Fibroblast of peridontal ligament (primary cell): Measurements from ENCODE around the gene BIRC5.

Experiments used
- DNase-seq: peaks from one replicate; pipeline ENCODE4 v3.0.0-alpha.2; 2010; ENCODE audit errors: extremely low read depth

Gene BIRC5

DNA sequence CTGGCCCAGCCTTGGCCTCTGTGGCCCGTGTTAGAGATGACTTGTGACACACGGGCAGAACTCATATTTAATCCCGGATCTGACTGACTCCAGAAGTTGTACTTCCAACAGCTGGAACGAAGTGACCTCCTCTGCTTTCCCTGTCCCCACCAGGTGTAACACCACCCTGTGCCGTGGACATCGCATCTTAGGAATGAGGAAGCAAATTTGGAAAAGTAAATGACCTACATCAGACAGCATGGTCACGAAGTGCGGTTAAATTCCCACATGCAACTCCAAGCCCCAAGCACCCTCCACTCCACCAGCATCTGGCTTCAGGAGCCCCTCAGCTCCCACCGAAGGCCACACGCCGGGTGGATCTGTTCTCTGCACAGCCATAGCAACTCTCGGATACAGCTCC, 30.1 kb upstream of the BIRC5 start:
- DNase-seq, result no peak

DNA sequence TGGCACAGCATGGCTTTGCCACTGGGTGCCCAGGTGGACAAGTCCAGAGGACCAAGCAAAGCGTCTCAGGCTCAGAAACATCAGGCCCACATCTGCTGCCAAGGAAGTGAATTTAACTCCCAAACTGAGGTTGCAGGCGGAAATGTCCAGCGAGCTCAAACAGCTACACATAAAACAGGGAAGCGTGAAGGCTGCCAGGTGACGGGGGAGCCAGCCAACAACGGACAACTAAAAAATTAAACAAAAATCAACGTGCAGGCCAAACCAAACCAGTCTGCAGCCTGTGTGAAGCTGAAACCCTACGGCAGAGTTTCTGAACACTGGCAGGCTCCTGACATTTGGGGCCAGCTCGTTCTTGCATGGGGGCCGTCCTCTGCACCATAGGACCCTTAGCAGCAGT, 29.7 kb upstream of the BIRC5 start:
- no peak for DNase-seq

DNA sequence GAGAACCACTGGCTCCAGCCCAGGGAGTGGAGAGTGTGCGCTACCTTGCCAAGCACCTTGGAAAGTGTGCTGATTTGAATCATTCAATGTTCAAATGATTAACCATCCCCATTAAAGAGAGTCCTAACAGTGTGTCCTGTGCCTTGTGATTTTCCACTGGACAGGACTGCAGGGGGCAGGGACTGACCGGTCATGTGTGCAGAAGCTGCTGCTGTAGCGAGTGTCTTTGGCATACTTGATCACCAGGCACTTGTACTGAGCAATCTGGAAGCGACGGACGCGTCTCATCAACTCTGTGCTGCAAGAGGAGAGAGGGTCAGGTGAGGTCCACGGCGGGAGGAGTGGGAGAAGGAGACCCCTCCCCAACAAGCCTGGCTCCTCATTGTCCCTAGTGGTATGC, 29.2 kb upstream of the BIRC5 start:
- DNase-seq, result no peak

DNA sequence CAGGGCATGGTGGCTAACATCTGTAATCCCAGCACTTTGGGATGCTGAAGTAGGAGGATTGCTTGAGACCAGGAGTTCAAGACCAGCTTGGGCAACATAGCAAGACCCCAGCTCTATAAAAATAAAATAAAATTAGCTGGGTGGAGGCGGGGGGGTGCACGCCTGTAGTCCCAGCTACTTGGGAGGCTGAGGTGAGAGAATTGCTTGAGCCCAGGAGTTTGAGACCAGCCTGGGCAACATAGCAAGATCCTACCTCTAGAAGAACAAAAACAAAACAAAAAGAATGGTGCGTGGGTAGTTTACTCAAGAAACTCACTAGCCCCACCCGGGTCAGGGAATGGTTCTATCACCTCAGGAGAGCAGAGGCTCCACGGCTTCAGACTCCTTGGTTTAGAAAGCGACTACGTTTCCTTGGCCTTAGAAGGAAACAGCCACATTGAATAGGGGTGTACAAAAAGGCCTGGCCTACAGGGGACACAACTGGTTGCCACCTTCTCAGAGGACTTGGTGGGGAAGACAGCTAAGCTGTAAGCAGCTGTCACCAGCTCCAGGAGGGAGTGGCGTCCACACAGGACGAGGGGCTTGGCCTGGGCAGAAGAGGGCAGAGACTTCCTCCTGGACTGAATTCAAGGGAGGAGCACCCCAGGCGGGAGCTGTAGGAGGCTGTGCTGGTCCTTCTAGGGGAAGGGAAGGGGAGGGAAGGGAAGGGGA, 27.9 kb upstream of the BIRC5 start:
- DNase-seq, result no peak

DNA sequence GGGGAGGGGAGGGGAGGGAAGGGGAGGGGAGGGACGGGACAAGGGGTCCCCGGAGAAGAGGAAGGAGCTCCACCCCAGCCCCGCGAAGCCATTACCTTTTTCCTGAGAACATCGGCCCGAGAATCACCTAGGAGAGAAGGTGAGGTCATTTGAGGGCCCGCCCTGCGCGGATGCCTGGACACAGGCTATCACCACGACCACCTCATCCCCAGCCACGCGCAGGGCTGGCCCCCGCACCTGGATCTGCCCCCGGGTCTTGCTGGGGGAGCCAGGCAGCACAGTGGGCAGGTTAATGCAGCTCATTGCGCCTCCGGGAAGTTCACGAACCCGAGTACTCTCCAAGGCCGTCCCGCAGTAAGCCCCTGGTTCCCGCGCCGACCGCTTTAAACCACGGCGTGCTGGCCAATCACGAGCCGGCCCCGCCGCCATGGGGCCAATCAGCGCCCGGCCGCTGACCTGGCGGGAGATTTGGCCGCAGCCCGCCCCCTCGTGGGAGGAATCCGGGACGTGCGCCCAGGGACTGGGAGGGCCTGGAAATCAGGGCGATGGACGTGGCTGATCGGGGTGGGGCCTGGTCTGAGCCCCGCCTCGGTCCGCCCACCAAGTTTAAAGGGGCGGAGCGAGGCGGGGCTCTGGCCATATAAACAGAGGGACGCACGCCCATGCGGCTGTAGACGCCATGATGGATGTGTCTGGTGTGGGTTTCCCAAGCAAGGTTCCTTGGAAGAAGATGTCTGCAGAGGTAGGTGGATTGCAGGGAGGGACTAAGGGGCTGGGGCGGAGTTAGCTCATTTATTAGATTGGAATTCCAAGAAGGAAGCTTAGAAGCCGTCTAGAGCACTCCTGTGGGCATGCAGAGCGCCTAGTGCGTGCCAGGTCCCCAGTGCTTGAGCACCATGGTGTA, 27.1 kb upstream of the BIRC5 start, which contains the start of the genes AFMID and TK1:
TSS of gene AFMID (plus strand) at position 671 of the 904 bp plus-strand sequence. CDS start at position 680, 9 bp downstream.
TSS of gene TK1 (minus strand) at position 361 of the 904 bp plus-strand sequence. CDS start at position 303, 58 bp downstream.
- DNase-seq, result peak; percentile 95

DNA sequence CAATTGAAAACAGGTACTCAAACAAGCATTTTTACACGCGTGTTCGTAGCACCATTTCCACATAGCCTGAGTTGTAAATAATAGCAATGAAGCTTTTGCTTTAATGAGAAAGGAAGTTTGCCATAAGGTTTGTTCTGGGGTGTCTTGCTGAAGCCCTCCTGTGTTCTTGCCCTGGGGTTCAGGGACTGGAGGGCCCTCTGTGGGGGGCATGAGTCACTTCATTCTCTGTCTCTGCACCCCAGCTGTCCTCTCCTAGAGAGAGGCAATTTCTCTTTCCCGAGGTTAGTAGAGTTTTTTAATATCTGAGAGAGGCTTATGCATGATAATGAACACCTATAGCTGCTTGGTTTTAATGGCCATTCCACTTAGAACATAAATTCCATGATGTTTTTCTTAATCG, 17.3 kb upstream of the BIRC5 start:
- no peak for DNase-seq

DNA sequence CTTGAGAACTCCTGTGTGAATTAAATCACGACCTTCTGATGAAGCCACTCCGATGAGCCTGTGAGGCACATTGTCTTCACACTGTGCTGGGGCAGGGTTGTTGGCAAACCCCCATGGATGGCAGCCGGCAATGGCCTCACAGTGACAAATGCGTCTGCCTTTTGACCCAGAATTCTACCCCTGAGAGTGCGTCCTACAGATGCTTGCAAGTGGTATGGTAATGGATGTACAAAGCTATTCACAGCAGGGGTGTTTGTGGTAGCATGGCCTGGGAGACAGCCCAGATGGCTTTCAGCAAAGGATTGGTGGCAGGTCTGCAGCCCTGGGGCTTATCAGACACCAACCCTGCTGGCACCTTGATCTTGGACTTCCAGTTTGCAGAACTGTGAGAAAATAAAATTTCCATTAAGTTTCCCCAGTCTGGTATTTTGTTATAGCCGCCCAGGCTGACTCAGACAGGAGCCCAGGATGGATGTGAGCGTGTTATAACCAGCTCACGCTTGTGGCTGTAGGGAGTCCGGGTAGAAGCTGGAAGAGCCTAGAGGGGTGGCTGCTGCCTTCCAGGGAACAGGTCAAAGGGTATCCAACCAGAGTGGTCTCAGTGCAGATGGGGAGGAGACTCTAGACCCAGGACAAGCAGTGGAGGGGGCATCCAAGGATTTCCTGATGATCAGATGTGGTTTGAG, 16.8 kb upstream of the BIRC5 start:
- DNase-seq, result no peak

DNA sequence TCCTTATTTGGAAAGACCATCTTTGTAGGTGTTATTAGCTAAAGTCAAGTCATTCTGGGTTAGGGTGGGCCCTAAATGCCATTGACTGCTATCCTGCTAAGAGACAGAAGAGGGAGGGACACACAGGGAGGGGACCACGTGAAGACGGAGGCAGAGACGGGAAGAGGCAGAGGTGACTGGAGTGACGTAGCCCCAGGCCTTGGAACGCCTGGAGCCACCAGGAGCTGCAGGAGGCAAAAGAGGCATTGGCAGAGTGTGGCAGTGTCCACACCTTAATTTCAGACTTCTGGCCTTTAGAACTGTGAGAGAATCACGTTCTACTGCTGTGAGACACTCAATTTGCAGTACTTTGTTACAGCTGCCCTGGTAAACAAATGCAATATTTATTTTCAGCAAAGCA, 13.6 kb upstream of the BIRC5 start:
- no peak for DNase-seq

DNA sequence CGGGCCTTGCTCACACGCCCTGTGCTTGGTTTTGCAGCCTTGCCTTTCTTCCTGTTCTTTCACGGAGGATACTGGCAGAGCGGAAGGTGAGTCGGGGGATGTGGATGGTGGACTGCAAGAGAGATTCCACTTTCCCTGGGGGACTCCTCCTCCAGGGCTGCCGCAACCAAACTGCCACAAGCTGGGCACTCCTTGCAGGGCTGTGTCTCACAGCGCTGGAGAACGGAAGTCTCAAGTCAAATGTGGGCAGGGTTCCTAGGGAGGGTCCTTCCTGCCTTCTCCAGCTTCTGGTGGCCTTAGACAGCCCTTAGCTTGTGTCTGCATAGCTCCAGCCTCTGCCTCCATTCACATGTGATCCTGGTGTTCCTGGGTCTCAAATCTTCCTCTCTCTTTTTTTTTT, 11.4 kb upstream of the BIRC5 start:
- no peak for DNase-seq

DNA sequence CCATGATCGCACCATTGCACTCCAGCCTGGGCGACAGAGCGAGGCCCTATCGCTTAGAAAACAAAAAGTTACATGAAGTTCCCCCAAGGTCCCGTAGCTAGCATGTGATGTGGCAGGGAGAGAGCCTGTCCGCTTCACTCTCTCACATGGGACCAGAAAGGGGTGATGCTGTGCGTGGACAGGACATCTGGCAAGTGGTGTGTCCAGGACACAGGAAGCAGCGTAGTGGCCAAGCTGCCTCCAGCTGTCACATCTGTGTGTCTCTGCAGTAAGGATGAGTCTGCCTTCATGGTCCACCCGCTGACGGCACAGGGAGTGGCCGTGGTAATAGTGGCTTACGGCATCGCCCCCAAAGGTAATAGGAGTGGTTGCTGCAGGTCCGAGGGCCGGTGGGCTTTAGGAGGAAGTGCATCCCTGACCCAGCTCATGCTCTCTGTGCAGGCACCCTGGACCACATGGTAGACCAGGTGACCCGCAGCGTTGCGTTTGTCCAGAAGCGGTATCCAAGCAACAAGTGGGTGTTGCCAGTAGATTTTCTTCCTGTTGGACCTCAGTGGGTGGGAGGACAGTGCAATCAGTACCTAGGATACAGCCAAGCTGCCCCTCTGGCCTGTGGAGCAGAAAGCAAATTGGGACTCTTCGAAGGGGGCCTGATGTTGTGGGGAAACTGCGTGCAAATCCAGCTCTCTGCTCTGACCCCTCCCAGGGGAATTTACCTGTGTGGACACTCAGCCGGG, 9.5 kb upstream of the BIRC5 start:
- DNase-seq, result no peak

DNA sequence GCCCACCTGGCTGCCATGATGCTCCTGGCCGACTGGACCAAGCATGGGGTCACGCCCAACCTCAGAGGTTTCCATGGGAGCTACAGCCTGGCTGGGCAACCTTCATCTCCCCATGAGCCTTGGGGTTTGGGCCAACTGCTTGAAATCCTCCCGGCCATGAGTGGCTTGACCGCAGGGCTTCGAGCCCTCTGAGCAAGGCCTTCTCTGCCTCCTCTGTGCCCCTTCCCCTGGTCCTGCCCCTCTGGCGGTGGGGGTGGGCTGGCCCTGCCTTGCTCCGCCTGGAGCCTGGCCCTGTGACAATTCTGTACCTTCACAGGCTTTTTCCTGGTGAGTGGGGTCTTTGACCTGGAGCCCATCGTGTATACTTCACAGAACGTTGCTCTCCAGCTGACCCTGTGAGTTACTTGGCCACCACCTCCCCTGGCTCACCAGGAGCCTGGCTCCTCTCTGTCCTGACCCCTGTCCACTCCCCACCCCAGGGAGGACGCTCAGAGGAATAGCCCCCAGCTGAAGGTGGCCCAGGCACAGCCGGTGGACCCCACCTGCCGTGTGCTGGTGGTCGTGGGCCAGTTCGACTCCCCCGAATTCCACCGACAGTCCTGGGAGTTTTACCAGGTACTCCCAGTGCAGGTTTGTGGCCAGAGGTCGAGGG, 8.8 kb upstream of the BIRC5 start:
- DNase-seq, result no peak

DNA sequence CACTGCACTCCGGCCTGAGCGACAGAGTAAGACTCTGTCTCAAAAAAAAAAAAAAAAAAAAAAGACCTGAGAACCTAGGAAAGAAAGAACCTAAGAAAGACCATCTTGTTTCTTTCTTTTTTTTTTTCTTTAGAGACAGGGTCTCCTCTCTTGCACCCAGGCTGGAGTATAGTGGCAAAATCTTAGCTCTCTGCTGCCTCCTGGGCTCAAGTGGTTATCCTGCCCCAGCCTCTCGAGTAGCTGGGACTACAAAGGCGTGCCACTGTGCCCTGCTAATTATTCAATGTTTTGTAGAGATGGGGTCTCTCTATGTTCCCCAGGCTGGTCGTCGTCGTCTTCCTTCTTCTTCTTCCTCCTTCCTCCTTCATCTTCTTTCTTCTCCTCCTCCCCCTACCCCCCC, 7.8 kb upstream of the BIRC5 start:
- no peak for DNase-seq

DNA sequence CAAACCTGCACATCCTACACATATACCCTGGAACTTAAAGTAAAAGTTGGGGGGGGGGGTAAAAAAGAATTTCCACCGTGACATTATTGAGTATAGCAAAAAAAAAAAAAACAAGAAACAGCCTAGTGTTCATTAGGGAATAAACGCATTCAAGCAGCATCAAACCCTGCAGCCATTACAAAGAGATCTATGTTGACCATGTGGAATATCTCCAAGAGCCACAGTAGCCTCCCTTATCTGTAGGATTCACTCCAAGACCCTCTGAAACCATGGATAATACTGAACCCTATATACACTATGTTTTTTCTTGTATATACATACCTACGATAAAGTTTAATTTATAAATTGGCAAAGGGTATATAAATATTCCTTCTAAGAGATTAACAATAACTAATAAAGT, 5.6 kb upstream of the BIRC5 start:
- DNase-seq, result no peak

DNA sequence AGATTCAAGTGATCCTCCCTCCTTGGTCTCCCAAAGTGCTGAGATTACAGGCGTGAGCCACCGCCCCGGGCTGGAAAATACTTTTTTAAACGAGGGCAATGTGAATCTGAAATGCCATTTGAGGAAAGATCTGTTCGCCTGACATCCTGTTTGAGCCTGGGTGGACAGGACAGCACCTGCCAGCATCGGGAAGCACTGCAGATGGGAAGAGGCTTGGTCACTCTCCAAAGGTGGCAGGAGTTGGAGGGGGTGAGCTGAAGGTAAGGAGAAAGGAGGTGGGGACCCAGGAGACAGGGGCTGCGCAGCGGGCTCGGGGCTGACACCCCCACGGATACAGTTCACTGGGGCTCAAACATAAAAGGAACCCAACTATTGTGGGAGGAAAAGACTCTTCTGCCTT, 3.9 kb upstream of the BIRC5 start:
- DNase-seq, result no peak

DNA sequence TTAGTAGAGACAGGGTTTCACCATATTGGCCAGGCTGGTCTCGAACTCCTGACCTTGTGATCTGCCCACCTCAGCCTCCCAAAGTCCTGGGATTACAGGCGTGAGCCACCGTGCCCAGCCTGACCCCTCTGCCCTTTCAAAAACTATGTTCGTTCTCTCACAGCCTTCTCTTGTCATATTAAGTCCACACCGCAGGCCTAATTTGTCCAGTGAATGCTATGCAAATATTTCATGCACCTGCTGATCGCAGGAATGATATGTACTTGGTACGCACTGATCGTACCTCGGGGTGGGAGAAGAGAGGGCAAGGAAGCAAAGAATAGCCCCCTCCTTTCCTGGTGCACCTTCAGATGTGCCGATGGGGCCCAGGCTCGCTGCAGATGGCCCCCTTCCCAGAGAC, 3.0 kb upstream of the BIRC5 start:
- no peak for DNase-seq

DNA sequence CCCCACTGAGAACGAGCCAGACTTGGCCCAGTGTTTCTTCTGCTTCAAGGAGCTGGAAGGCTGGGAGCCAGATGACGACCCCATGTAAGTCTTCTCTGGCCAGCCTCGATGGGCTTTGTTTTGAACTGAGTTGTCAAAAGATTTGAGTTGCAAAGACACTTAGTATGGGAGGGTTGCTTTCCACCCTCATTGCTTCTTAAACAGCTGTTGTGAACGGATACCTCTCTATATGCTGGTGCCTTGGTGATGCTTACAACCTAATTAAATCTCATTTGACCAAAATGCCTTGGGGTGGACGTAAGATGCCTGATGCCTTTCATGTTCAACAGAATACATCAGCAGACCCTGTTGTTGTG, 631 bp downstream of the BIRC5 start:
- DNase-seq, result no peak

DNA sequence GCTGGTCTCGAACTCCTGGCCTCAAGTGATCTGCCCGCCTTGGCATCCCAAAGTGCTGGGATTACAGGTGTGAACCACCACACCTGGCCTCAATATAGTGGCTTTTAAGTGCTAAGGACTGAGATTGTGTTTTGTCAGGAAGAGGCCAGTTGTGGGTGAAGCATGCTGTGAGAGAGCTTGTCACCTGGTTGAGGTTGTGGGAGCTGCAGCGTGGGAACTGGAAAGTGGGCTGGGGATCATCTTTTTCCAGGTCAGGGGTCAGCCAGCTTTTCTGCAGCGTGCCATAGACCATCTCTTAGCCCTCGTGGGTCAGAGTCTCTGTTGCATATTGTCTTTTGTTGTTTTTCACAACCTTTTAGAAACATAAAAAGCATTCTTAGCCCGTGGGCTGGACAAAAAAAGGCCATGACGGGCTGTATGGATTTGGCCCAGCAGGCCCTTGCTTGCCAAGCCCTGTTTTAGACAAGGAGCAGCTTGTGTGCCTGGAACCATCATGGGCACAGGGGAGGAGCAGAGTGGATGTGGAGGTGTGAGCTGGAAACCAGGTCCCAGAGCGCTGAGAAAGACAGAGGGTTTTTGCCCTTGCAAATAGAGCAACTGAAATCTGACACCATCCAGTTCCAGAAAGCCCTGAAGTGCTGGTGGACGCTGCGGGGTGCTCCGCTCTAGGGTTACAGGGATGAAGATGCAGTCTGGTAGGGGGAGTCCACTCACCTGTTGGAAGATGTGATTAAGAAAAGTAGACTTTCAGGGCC, 5.5 kb downstream of the BIRC5 start:
- no peak for DNase-seq

DNA sequence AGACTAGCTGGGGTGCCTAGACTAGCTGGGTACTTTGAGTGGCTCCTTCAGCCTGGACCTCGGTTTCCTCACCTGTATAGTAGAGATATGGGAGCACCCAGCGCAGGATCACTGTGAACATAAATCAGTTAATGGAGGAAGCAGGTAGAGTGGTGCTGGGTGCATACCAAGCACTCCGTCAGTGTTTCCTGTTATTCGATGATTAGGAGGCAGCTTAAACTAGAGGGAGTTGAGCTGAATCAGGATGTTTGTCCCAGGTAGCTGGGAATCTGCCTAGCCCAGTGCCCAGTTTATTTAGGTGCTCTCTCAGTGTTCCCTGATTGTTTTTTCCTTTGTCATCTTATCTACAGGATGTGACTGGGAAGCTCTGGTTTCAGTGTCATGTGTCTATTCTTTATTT, 9.0 kb downstream of the BIRC5 start:
- DNase-seq, result no peak

DNA sequence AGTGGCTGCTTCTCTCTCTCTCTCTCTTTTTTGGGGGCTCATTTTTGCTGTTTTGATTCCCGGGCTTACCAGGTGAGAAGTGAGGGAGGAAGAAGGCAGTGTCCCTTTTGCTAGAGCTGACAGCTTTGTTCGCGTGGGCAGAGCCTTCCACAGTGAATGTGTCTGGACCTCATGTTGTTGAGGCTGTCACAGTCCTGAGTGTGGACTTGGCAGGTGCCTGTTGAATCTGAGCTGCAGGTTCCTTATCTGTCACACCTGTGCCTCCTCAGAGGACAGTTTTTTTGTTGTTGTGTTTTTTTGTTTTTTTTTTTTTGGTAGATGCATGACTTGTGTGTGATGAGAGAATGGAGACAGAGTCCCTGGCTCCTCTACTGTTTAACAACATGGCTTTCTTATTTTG, 9.7 kb downstream of the BIRC5 start:
- DNase-seq, result no peak

DNA sequence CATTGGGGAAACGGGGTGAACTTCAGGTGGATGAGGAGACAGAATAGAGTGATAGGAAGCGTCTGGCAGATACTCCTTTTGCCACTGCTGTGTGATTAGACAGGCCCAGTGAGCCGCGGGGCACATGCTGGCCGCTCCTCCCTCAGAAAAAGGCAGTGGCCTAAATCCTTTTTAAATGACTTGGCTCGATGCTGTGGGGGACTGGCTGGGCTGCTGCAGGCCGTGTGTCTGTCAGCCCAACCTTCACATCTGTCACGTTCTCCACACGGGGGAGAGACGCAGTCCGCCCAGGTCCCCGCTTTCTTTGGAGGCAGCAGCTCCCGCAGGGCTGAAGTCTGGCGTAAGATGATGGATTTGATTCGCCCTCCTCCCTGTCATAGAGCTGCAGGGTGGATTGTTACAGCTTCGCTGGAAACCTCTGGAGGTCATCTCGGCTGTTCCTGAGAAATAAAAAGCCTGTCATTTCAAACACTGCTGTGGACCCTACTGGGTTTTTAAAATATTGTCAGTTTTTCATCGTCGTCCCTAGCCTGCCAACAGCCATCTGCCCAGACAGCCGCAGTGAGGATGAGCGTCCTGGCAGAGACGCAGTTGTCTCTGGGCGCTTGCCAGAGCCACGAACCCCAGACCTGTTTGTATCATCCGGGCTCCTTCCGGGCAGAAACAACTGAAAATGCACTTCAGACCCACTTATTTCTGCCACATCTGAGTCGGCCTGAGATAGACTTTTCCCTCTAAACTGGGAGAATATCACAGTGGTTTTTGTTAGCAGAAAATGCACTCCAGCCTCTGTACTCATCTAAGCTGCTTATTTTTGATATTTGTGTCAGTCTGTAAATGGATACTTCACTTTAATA, 10.4 kb downstream of the BIRC5 start:
- DNase-seq, result peak; percentile 6
